Activated T-helper 17 cell treated with anti-CD3 and anti-CD28 coated beads, Interleukin-2, amount 50 U/mL, for 72 hours (primary cell): ENCODE results near the gene FRMD8. TPM values are rescaled to one million over a fixed set of nuclear protein-coding genes. Genes with fewer than 3 reads are reported as not detected.
A peak's percentile ranks its signal among the peaks of the same experiment; 100 is the strongest.
"Not testable (repeated sequence)": the region's sequence is repeated elsewhere in the genome, so short reads cannot be mapped to it uniquely, and the experiment has no call there.

Experiments
- ATAC-seq: fragments of 150-1000 bp; cut with Tn5 transposase; replicated peaks from 2 replicates; pipeline ENCODE4 v1.10.0; 2021; ENCODE audit warnings: mild to moderate bottlenecking, moderate library complexity
- H3K27ac Mint-ChIP-seq: one replicate; pipeline ENCODE4 v1.8.0; 2022; ENCODE audit warnings: mixed read lengths
- H3K27me3 Mint-ChIP-seq: one replicate; pipeline ENCODE4 v1.8.0; 2022; ENCODE audit warnings: mixed read lengths
- H3K36me3 Mint-ChIP-seq: one replicate; pipeline ENCODE4 v1.8.0; 2022; ENCODE audit warnings: low read depth, mild to moderate bottlenecking, mixed read lengths
- H3K4me1 Mint-ChIP-seq: one replicate; pipeline ENCODE4 v1.8.0; 2022; ENCODE audit warnings: mixed read lengths
- H3K4me3 Mint-ChIP-seq: one replicate; pipeline ENCODE4 v1.8.0; 2022; ENCODE audit warnings: mild to moderate bottlenecking, mixed read lengths
- H3K9me3 Mint-ChIP-seq: one replicate; pipeline ENCODE4 v1.8.0; 2022; ENCODE audit warnings: mixed read lengths
- total RNA-seq, 2 donors: library from RNA; stranded (reverse); gene quantifications; one replicate each; pipeline ENCODE4 v1.2.3, GENCODE V29; 2022

FRMD8 gene
- total RNA-seq, 2 donors from 2014 or later: 49.6 to 52.1 TPM

GRCh38 chr11:65446446-65447277 lies 60.2 kb downstream of the FRMD8 start:
- Mint-ChIP-seq H3K4me3 (peak overlapping the region; percentile 42), H3K9me3 (no peaks in the 10 kb centered on the region), H3K27ac (peak overlapping the region; percentile 92), H3K4me1 (peaks cover 15% of the 10 kb centered on the region), H3K36me3 (peaks cover 50% of the 10 kb centered on the region), H3K27me3 (no peaks in the 10 kb centered on the region)
- peak; percentile 18 for ATAC-seq

- H3K4me1 Mint-ChIP-seq: peaks cover 18% of the 10 kb centered on the region
- H3K27ac Mint-ChIP-seq: peak overlapping the region; percentile 92
- H3K4me3 Mint-ChIP-seq: no peak overlapping the region
- no peaks in the 10 kb centered on the region for H3K9me3 Mint-ChIP-seq
- peaks cover 36% of the 10 kb centered on the region for H3K36me3 Mint-ChIP-seq
- no peaks in the 10 kb centered on the region for H3K27me3 Mint-ChIP-seq
- ATAC-seq: no peak
Measured at GRCh38 chr11:65448074-65448417, 61.6 kb downstream of the FRMD8 start.

- H3K9me3 Mint-ChIP-seq: no peaks in the 10 kb centered on the region
- H3K4me1 Mint-ChIP-seq: peaks cover 14% of the 10 kb centered on the region
- H3K27ac Mint-ChIP-seq: peak overlapping the region; percentile 92
- H3K4me3 Mint-ChIP-seq: no peak overlapping the region
- H3K36me3 Mint-ChIP-seq: peaks cover 31% of the 10 kb centered on the region
- ATAC-seq: peak; percentile 10
- no peaks in the 10 kb centered on the region for H3K27me3 Mint-ChIP-seq
Measured at GRCh38 chr11:65448418-65449105, 62.1 kb downstream of the FRMD8 start.

GRCh38 chr11:65451301-65451700 lies 64.9 kb downstream of the FRMD8 start:
- not testable (repeated sequence) for H3K27me3 Mint-ChIP-seq, ATAC-seq, H3K27ac Mint-ChIP-seq, H3K9me3 Mint-ChIP-seq, H3K4me3 Mint-ChIP-seq
- Mint-ChIP-seq H3K4me1 (peaks cover 18% of the 10 kb centered on the region), H3K36me3 (peaks cover 27% of the 10 kb centered on the region)

- H3K27me3 Mint-ChIP-seq, H3K9me3 Mint-ChIP-seq, H3K4me3 Mint-ChIP-seq, ATAC-seq: not testable (repeated sequence)
- peaks cover 23% of the 10 kb centered on the region for H3K4me1 Mint-ChIP-seq
- peak overlapping the region; percentile 76 for H3K27ac Mint-ChIP-seq
- peaks cover 24% of the 10 kb centered on the region for H3K36me3 Mint-ChIP-seq
Measured at GRCh38 chr11:65452259-65452658, 65.8 kb downstream of the FRMD8 start.

GRCh38 chr11:65452806-65453490 lies 66.5 kb downstream of the FRMD8 start:
- no peak for ATAC-seq
- H3K27ac Mint-ChIP-seq: peak overlapping the region; percentile 76
- H3K4me1 Mint-ChIP-seq: peaks cover 23% of the 10 kb centered on the region
- H3K27me3 Mint-ChIP-seq: no peaks in the 10 kb centered on the region
- peak overlapping the region; percentile 90 for H3K4me3 Mint-ChIP-seq
- no peaks in the 10 kb centered on the region for H3K9me3 Mint-ChIP-seq
- H3K36me3 Mint-ChIP-seq: peaks cover 24% of the 10 kb centered on the region

GRCh38 chr11:65454311-65454695 lies 67.9 kb downstream of the FRMD8 start:
- Mint-ChIP-seq H3K36me3 (peaks cover 27% of the 10 kb centered on the region), H3K27me3 (no peaks in the 10 kb centered on the region), H3K9me3 (no peaks in the 10 kb centered on the region), H3K4me3 (peak overlapping the region; percentile 90), H3K27ac (peak overlapping the region; percentile 94), H3K4me1 (peaks cover 25% of the 10 kb centered on the region)
- no peak for ATAC-seq

- Mint-ChIP-seq H3K27ac (peak overlapping the region; percentile 94), H3K27me3 (no peaks in the 10 kb centered on the region), H3K4me1 (peaks cover 28% of the 10 kb centered on the region), H3K4me3 (peak overlapping the region; percentile 90), H3K36me3 (peaks cover 30% of the 10 kb centered on the region), H3K9me3 (no peaks in the 10 kb centered on the region)
- ATAC-seq: peak; percentile 95
Measured at GRCh38 chr11:65454696-65455456, 68.4 kb downstream of the FRMD8 start.

- H3K4me1 Mint-ChIP-seq: peaks cover 28% of the 10 kb centered on the region
- peak overlapping the region; percentile 94 for H3K27ac Mint-ChIP-seq
- no peaks in the 10 kb centered on the region for H3K9me3 Mint-ChIP-seq
- H3K4me3 Mint-ChIP-seq: peak overlapping the region; percentile 90
- peaks cover 30% of the 10 kb centered on the region for H3K36me3 Mint-ChIP-seq
- H3K27me3 Mint-ChIP-seq: no peaks in the 10 kb centered on the region
- no peak for ATAC-seq
Measured at GRCh38 chr11:65456418-65456817, 70.0 kb downstream of the FRMD8 start.

GRCh38 chr11:65459552-65459951 lies 73.1 kb downstream of the FRMD8 start:
- ATAC-seq: peak; percentile 27
- no peaks in the 10 kb centered on the region for H3K9me3 Mint-ChIP-seq

More at GRCh38 chr11:65459552-65459951, 73.1 kb downstream of the FRMD8 start:
- peaks cover 30% of the 10 kb centered on the region for H3K36me3 Mint-ChIP-seq
- peaks cover 23% of the 10 kb centered on the region for H3K4me1 Mint-ChIP-seq
- no peaks in the 10 kb centered on the region for H3K27me3 Mint-ChIP-seq
- H3K4me3 Mint-ChIP-seq: peak overlapping the region; percentile 27
- H3K27ac Mint-ChIP-seq: no peak overlapping the region

Other genes starting within 250 kb of the FRMD8 start
- not detected for gene SPDYC, start 216.4 kb upstream of the FRMD8 start, total RNA-seq
- gene CAPN1, start 204.7 kb upstream of the FRMD8 start, total RNA-seq: 100 to 1,000 TPM; 143 to 150 TPM
- gene POLA2, start 124.7 kb upstream of the FRMD8 start, total RNA-seq: 10 to 100 TPM; 54.6 to 64.1 TPM
- 1 to 10 TPM in 1 of 2 donors, under 1 TPM in 1; 0.73 to 2.0 TPM for gene CDC42EP2, start 71.8 kb upstream of the FRMD8 start, total RNA-seq
- gene DPF2, start 52.8 kb upstream of the FRMD8 start, total RNA-seq: 10 to 100 TPM; 66.0 to 89.5 TPM
- 1 to 10 TPM in 1 of 2 donors, under 1 TPM in 1; 0.95 to 1.5 TPM for gene TIGD3, start 31.9 kb upstream of the FRMD8 start, total RNA-seq
- 10 to 100 TPM; 18.0 to 20.1 TPM for gene SLC25A45, start 4.0 kb upstream of the FRMD8 start, total RNA-seq
- gene NEAT1, start 36.2 kb downstream of the FRMD8 start, total RNA-seq: 1,000 to 10,000 TPM in 1 of 2 donors, 100 to 1,000 TPM in 1; 823 to 2,912 TPM
- gene MALAT1, start 112.4 kb downstream of the FRMD8 start, total RNA-seq: over 10,000 TPM in 1 of 2 donors, 1,000 to 10,000 TPM in 1; 5,547 to 22,796 TPM
- gene SCYL1, start 138.4 kb downstream of the FRMD8 start, total RNA-seq: 10 to 100 TPM; 80.4 to 86.8 TPM
- gene LTBP3, start 171.7 kb downstream of the FRMD8 start, total RNA-seq: 100 to 1,000 TPM in 1 of 2 donors, 10 to 100 TPM in 1; 54.3 to 124 TPM
- gene ZNRD2, start 183.8 kb downstream of the FRMD8 start, total RNA-seq: 10 to 100 TPM; 30.3 to 49.4 TPM
- gene FAM89B, start 185.9 kb downstream of the FRMD8 start, total RNA-seq: 10 to 100 TPM; 39.0 to 42.2 TPM
- 100 to 1,000 TPM; 126 to 167 TPM for gene EHBP1L1, start 189.4 kb downstream of the FRMD8 start, total RNA-seq
- gene KCNK7, start 209.2 kb downstream of the FRMD8 start, total RNA-seq: under 1 TPM; 0.52 to 0.79 TPM
- 10 to 100 TPM; 64.9 to 83.2 TPM for gene MAP3K11, start 227.6 kb downstream of the FRMD8 start, total RNA-seq
- gene PCNX3, start 229.1 kb downstream of the FRMD8 start, total RNA-seq: 10 to 100 TPM; 20.8 to 39.1 TPM